Central memory CD4-positive, alpha-beta T cell (primary cell): ENCODE measurements around the gene USH1G.
"Not testable (repeated sequence)": the region's sequence is repeated elsewhere in the genome, so short reads cannot be mapped to it uniquely, and the experiment has no call there.

Source experiments
- DNase-seq: peaks from one replicate; pipeline ENCODE4 v3.0.0; 2022

Gene USH1G

DNA sequence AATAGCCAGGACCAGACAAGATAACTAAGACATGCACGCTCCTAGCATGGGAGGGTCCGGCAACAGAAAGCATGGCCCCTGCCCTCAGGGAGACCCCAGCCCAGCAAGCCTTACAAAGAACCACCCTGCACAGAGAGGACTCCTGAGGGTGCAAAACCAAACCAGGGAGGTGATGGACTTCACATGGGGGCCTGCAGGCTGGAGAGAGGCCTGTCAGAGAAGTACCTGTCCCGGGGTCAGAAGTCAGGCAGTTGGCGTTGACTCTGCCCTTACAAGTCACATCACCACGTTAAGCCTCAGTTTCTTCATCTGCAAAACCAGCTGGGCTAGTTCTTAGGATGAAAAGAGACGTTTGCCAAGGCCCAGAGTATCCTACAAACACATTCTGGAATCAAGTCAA is 5.7 kb upstream of the USH1G start:
- DNase-seq: no peak

DNA sequence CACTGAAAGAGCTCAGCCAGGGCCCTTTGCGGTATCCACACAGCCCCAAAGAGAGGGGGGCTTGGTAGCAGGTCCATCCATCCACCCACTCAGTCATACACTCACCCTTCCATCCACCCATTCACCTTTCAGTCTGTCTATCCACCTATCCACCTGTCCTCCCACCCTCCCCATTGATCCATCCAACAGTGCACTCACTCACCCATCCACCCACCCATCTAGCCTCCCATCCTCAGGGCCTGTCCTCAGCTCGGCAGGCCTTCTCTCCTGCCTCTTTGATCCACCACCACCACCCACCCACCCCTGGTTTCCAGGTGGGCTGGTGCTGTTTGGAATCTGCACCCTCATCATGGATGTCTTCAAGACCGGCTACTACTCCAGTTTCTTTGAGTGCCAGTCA is 2.2 kb upstream of the USH1G start:
- no peak for DNase-seq

DNA sequence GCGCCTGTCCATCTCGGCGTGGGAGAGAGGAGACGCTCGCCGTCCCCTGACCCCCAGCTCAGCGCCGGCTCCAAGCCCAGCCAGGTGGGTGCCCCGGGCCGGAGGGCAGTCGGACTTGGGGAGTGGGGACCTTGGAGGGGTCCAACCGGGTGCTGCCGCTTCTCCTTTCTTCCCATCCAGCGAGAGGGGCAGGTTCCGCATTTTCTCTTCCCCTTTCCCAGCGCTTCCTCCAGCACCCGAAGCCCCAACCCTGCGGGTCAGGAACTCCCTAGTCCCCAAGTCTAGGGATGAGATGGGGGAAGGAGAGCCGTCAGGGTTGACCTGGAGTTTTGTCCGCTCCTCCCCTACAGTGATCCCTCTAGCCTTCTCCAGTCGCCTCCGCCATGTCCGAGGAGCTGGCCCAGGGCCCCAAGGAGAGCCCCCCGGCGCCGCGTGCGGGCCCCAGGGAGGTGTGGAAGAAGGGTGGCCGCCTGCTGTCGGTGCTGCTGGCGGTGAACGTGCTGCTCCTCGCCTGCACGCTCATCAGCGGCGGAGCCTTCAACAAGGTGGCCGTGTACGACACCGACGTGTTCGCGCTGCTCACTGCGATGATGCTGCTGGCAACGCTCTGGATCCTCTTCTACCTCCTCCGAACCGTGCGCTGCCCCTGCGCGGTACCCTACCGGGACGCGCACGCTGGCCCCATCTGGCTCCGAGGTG is 1.3 kb upstream of the USH1G start, which contains the start of gene OTOP2:
OTOP2 (plus strand) TSS at position 24 of the 699 bp plus-strand sequence; CDS start at position 384, 360 bp downstream.
- DNase-seq: no peak

DNA sequence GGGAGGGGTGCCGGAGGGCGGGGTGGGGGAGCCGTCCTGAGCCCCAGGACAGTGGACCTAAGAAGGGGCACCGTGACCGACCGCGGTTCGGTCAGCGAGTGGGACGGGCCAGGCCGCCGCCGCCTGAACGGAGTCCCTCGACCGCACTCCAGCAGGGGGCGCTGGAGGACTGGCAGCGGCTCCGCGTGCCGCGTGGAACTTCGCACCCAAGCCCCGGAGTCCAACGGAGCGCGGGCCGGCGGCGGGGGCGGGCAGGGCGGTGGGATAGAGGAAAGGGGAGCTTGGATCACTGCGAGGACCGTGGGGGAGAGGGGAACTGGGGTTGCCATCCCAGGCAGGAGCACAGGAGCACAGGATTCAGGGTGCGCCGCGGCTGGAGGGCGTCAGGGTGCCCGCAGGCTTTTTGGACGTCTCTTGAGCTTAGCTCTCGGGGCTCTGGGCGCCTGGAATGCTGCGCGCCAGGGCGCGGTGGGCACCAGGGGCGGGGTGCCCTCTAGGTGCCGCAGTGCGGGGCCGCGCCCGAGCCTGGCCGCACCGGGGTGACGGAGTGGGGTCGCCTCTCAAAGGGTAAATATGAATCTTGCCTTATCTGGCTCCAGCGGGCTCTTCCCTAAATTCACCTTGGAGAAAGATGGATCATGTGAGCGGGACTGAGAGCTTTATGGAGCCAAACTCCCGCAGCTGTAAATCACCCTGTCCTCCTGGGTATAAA is 639 bp upstream of the USH1G start:
- DNase-seq: peak; percentile 60

DNA sequence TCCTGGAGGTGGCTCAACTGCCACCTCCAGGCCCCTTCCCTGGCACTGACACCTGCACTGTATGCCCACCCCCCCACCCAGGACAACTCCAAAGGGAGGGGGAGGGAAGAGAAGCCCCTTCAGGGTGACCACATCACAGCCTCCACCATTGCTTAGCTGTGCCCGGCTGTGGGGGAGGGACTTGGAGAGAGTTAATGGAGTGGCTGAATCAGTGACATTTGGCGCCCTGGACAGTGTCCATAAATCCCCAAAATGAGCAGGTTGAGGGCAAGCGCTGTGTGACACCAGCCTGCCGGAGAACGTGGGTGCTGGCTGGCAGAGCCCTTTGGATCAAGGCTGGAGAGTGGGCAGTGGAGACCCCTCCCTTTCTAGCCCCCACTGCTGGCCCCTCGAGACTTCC is 883 bp downstream of the USH1G start:
- DNase-seq: no peak

DNA sequence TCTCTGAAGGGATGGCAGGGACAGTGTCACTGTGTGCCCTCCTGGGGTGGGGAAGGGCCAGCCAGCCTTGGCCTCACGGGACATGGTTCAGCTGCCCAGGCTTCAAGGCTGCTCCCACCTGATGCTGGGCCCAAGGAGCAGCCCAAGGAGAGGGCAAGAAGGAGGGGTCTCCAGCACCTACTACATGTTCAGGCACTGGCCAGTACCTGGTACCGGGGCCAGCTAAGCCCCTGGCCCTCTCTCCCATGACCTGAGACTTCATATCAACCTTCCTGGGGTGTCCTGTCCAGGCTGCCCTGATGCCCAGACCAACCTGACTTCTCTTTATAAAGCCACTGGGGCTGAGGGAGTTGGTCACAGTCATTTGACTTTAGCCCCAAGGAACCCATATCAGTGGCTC is 1.3 kb downstream of the USH1G start:
- no peak for DNase-seq

DNA sequence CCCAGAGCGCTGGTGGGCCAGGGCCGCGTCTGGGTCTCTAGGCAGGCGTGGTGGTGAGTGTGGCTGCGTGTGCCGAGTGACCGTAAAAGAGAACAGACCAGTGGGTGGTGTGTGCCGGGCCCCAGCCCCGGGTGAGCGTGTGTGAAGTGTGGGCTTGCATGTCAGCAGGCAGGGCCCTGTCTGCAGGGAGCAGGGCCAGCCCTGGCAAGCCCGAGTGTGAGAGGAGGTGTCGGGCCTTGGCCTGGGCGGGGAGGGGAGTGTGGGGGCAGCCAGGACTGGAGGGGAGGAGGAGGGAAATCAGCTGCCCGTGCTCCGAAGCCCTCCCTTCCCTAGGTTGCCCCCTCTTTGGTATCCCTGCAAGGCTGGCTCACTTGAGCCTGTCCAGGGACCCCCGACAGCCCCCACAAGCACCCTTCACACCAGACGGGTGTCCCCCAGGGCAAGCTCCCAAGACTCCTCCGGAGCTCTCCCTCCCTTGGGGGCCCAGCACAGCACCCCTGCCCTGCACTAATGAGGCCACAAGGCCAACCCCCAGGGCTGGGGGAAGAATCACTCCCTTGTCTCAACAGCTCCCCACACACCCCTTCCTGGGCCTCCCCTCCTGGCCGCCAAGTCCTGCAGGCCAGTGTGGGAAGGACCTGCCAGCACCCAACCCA is 1.9 kb downstream of the USH1G start:
- DNase-seq: no peak

DNA sequence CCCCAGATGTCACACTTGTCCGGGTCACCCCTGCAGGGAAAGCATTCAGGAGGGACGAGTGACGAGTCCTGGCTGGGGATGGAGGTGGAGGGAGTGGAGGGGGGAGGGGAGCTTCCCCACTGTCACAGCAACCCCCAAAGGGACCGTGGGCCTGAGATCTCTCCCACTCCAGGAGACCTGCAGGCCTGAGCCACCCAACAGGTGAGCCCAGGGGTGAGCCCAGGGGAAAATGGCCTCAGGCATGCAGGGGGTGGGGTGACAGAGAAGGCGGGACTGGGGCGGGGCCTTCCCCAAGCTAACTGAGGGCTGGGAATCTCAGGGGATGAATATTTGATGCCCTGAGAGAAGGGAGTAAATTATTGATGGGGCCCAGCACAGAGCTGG is 2.4 kb downstream of the USH1G start:
- no peak for DNase-seq

DNA sequence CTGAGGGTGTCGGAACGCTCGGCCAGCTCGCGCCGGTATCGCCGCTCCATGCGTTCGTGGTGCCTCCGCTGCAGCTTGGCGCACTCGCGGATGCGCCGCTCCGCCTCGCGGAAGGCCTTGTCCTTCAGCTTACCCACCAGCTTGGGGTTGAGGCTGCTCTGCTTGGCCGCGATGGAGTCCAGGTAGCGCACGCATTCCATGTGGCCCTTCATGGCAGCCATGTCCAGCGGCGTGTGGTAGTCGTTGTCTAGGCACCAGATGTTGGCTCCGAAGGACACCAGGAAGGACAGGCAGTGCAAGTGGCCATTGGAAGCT is 2.8 kb downstream of the USH1G start:
- DNase-seq: no peak

DNA sequence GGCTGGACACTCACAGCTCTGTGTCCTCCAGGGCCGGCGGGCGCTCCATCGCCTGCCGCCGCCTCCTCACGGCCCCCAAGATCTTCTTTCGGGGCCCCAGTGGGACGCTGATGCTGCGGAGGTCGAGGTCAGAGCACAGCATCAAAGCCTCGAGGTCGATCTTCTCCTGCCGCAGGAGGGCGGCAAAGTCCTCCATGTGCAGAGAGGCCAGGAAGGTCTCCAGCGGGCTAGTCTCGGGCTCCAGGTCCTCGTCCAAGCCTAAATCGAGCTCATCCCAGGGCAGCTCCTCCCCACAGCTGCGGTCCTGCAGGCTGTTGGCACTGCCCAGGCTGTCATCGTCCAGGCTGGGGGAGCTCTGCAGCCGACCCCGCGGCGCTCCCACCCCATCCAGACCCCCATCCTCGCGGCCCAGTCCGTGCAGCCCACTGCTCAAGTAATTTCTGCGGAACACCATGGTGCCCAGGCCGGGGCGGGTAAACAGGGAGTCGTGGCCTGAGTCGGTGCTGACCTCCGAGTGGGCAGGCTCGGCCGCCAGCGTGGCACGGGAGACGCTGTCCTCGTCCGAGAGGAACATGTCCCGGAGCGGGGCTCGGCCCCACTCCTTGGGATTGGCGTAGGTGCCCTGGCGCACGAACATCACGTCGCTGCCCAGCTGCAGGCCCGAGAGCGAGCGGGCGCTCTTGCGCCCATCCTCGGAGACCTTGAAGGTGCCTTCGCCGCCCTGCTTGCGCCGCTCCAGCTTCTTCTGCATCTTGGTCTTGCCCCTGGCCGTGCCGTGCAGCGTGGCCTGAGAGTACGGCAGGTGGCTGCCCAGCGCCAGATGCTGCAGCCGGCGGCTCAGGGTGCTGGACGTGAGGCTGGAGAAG is 3.4 kb downstream of the USH1G start:
- no peak for DNase-seq

DNA sequence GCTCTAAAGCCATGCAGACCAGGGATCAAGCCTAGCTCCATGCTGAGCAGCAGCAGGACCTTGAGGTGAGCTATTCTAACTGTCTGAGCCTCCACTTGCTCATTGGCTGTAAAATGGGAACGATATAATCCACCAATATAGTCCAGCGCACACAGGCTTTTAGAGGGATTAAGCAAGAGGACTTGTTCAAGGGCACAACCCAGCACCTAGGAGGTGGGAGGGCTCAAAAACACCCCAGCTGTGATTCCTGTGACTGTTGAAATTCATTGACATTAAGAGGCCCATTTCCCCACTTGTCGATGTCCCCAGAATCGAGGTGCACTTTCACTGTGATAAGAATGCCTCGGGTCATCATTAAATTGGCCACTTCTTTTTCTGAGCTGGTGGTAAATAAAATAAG is 4.1 kb downstream of the USH1G start:
- DNase-seq: no peak

DNA sequence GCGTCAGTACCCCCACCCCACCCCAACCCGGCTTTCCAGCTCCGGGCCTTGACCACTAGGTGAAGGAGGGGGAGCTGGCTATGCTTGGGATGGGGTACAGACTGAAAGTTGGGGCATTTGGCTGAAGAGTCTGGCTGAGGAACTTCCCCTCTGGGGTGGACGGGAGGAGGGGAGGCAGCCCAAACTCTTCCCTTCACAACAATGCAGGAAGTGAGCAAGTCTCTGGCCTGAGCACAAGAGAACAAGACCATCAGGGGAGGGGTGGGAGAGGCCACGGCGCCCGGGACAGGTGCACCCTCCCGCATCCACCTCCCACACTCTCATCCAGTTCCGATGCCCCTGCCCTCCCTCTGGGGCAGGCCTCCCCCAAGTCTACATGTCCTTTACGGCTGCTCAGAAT is 5.6 kb downstream of the USH1G start:
- no peak for DNase-seq

DNA sequence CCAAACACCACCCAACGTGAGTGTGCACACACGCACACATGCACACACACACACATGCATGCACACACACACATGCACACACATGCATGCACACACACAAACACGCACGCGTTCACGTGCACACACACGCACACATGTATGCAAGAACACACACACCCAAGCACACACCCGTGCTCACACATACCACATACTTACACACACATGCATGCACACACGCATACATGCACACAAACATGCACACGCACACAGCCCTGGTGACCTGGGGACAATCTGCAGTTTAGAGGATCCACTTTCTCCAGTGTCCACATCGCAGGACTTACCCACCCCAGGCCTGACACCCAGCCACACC is 6.2 kb downstream of the USH1G start:
- no peak for DNase-seq

DNA sequence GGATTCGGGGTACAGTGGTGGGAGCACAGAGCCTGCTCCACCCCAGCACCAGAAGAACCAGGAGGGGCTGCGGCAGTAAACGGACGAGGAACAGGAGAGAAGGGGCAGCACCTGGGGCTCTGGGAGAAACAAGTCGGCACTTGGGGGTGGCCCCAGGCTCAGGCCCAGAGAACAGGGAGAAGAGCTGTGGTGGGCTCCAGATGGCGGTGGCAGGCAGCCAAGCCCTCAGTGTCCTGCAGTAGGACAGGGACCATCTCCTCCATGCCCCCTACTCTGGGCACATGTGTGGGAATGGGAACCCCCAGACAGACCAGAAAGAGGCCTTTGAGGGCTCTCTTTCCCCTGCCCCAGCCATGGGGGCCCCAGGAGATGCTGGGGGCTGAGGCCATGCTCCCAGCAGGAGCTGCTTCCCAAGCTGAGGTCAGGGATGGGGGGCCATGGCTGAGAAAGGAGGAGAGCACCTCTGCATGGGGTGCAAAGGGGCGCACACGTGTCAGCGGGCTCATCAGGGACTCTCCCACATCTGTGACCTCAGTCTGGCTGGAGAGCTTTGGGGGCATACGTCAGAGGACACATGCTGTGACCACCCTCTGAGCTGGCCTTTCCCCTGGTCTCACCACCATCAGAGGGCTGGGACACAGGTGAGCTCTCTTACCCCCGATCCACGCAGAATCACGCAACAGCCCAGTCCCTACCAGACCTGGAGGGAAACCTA is 6.8 kb downstream of the USH1G start:
- no peak for DNase-seq

DNA sequence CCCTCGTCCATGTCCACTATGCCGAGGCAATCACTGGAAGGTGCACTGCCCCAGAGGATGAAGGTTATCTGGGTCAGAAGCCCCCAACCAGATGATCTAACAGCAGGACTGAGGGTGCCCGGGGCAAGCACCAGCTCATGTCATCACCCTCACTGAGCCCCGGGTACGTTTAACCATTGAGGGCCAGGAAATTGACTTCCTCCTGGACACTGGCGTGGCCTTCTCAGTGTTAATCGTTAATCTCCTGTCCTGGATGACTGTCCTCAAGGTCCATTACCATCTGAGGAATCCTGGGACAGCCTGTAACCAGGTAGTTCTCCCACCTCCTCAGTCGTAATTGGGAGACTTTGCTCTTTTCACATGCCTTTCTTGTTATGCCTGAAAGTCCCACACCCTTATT is 11.6 kb downstream of the USH1G start:
- DNase-seq: not testable (repeated sequence)

DNA sequence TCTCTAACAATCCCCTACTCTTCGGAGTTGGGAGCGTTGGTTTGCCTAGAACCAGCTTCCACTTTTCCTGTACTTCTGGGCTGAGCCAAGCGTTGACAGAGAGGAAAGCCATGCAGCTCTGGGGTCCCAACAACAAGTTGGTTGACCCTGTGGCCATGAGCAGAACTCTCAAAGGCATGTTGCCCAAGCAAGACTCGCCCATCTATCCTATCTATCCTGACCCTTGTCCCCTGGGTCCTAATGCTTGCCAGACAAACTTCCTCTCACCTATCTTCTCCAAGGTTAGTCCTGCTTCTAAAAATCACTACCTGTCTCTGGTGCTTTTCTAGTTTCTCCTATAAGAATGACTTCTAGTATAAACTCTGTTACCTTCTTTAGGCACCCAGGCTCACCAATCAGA is 14.0 kb downstream of the USH1G start:
- not testable (repeated sequence) for DNase-seq

DNA sequence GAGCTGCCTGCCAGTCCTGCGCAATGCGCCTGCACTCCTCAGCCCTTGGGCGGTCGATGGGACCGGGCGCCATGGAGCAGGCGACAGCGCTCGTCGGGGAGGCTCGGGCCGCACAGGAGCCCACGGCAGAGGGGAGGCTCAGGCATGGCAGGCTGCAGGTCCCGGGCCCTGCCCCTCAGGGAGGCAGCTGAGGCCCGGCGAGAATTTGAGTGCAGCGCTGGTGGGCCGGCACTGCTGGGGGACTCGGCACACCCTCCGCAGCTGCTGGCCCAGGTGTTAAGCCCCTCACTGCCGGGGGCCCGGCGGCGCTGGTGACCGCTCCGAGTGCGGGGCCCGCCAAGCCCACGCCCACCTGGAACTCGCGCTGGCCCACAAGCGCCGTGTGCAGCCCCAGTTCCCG is 16.0 kb downstream of the USH1G start:
- no peak for DNase-seq

DNA sequence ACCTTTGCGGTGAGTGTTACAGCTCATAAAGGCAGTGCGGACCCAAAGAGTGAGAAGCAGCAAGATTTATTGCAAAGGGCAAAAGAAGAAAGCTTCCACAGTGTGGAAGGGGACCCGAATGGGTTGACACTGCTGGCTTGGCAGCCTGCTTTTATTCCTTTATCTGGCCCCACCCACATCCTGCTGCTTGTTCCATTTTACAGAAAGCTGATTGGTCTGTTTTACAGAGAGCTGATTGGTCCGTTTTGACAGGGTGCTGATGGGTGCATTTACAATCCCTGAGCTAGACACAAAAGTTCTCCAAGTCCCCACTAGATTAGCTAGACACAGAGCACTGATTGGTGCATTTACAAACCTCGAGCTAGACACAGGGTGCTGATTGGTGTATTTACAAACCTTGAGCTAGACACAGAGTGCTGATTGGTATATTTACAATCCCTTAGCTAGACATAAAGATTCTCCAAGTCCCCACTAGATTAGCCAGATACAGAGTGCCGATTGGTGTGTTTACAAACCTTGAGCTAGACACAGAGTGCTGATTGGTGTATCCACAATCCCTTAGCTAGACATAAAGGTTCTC is 16.8 kb downstream of the USH1G start:
- DNase-seq: not testable (repeated sequence)

DNA sequence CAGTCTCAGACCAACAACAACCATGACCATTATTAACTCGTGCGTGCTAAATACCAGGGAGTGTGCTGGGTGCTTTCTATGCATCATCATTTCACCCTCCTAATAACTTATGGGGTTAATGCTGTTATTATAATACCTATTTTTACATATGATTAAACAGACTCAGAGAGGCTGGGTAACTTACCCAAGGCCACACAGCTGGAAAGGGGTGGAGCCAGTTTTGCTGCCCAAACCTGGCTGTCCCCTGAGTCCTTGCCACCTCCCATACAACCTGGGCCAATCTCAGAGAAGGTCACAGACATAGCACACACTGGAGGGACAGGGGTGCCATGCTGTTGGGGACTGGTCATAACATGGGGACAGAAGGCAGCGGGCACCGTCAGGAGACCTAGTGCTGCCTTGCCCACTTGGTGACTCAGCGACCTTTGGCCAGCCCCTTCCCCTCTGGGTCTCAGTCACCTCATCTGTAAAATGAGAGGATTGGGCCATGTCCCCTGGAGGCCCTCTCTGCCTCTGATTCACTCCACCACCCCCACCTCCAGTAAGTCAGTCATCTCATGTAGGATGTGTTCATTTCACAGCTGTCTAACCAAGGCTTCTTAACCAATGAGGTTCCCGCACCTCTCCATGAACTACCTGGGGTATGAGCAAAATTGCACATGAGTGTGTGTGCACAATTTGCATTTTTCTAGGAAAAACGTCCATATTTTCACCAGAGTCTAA is 18.2 kb downstream of the USH1G start:
- no peak for DNase-seq

DNA sequence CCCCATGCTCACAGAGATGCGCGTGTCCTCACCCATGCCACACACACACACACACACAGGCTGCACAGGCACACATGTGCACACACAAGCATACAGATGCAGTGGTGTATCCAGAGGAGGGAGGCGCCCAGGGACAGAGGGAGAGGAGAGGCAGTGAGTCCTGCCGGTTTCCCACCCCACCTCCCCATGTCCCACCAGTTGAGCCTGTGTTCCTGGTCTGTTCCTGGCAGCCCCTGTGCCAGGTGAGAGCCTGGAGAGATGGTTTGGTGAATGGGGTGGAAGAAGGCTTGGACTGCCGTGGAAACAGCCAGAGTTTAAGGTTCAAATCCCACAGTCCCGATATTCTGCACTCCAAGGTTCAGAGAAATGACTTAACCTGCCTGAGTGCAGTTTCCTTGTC is 19.4 kb downstream of the USH1G start:
- no peak for DNase-seq

DNA sequence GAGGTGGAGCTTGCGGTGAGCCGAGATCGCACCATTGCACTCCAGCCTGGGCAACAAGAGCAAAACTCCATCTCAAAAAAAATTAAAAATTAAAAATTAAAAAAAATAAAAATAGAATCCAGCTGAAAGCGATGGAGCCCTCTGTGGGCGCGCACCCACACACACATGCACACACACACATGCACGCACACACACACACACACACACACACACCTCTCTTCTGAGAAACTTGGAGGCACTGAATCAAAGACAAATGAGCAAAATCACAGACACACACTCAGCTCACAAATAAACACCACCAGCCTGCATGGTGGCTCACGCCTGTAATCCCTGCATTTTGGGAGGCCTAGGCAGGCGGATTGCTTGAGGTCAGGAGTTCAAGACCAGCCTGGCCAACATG is 20.0 kb downstream of the USH1G start:
- DNase-seq: no peak
